SJCRH30 (cell line): ENCODE data around the gene TIMM10B. TPM values are rescaled to one million over a fixed set of nuclear protein-coding genes. Genes with fewer than 3 reads are reported as not detected.

Experiments used
- DNase-seq, 2 experiments: peaks; one replicate each; pipeline ENCODE4 v3.0.0-alpha.2; 2015 to 2020
- H3K27ac ChIP-seq: fragments of 250-450 bp; sonication (Bioruptor Pico); 2 replicates; pipeline ENCODE4 v1.5.1; 2020; ENCODE audit warnings: mild to moderate bottlenecking, moderate library complexity
- H3K27me3 ChIP-seq: fragments of 250-450 bp; sonication (Bioruptor Pico); 2 replicates; pipeline ENCODE4 v1.5.1; 2020; ENCODE audit warnings: mild to moderate bottlenecking, moderate library complexity
- H3K36me3 ChIP-seq: fragments of 250-450 bp; sonication (Bioruptor Pico); 2 replicates; pipeline ENCODE4 v1.5.1; 2020; ENCODE audit warnings: mild to moderate bottlenecking, moderate library complexity
- H3K4me1 ChIP-seq: fragments of 250-450 bp; sonication (Bioruptor Pico); 2 replicates; pipeline ENCODE4 v1.5.1; 2020; ENCODE audit warnings: mild to moderate bottlenecking, moderate library complexity
- H3K4me3 ChIP-seq: fragments of 250-450 bp; sonication (Bioruptor Pico); 2 replicates; pipeline ENCODE4 v1.5.1; 2020; ENCODE audit warnings: mild to moderate bottlenecking, moderate library complexity
- H3K9me3 ChIP-seq: fragments of 250-450 bp; sonication (Bioruptor Pico); replicated peaks from 2 replicates; pipeline ENCODE4 v1.5.1; 2020; ENCODE audit warnings: mild to moderate bottlenecking, moderate library complexity
- total RNA-seq: library from RNA; depleted of rRNA; stranded (reverse); fragments of >200 nt; shearing (Covaris generic); gene quantifications from 2 replicates; pipeline ENCODE4 v1.2.3, GENCODE V29; 2014

TIMM10B gene
- total RNA-seq, 1 experiment from 2014 or later, result 40.9 TPM

DNA sequence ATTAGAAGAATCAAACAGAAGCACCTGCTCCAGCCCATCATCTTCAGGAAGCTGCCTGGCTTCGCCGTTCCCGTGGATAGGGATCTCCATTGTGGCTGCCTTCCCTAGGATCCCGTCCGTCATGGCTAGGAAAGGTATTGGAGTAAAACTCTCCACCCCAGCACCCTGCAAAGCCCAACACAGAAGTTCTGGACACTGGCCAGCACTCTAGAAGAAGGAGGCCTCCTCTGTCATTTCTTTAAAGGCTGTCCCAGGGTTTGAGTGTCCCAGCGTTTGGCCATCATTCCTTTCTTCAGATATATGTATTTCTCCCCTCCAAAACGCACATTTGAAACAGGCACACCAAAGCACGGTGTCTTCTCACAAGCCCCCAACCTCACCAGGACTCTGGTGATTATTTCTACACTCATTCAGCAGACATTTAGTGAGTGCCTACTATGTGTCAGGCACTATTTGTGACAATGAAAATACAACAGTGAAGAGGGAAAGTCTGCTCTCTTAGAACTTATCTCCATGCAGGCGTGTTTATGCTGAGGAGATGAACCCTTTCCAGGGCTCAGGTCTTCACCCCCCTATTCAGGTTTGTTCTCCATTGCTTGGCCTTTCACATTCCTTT lies 894 bp upstream of the TIMM10B start:
- no peak for DNase-seq
- Histone ChIP-seq H3K36me3 (peaks cover 24% of the 10 kb centered on the region), H3K4me3 (peak overlapping the region; percentile 83)

DNA sequence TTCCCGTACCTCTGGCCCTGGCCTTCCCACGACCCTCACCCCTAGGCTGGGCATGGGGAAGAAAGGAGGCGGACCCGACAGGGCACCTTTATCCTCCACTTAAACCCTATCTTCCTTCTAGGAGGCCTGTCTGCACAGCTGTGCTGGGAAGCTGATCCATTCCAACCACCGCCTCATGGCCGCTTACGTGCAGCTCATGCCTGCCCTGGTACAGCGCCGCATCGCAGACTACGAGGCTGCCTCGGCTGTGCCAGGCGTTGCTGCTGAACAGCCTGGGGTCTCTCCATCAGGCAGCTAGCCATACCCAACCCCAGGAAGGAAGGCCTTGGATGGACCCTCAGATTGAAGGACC lies 599 bp downstream of the TIMM10B start:
- Histone ChIP-seq H3K4me1 (peaks cover 3% of the 10 kb centered on the region; the same call in 1 of the 2 replicates), H3K36me3 (peaks cover 34% of the 10 kb centered on the region)

More for the DNA sequence above, 894 bp upstream of the TIMM10B start:
- H3K9me3 ChIP-seq, result no peaks in the 10 kb centered on the region
- H3K4me1 ChIP-seq, result peaks cover 3% of the 10 kb centered on the region; the same call in 1 of the 2 replicates
- H3K27ac ChIP-seq, result peak overlapping the region; percentile 82
- H3K27me3 ChIP-seq, result no peaks in the 10 kb centered on the region

DNA sequence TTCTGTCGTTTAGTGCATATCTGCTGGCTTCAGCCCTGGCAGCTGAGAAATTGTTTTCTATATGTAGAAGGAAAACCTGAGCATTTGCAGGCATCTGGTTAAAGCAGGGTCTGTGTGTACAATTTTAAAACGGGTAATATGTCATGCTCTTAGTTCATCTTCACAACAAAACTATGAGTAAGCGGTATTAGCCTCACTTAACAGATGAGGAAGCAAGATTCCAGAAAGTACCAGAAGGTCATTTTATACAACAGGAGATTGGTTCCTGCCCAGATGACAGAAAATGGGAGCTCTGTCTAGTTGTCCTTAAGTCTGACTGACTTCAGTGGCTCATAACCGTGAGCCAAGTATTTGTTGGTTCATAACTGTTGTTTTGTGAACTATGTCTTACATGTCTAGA lies 1.1 kb downstream of the TIMM10B start:
- no peak for DNase-seq
- H3K9me3 ChIP-seq, result no peaks in the 10 kb centered on the region
- H3K4me3 ChIP-seq, result peak overlapping the region; percentile 83
- no peaks in the 10 kb centered on the region for H3K27me3 ChIP-seq
- peaks cover 3% of the 10 kb centered on the region; the same call in 1 of the 2 replicates for H3K4me1 ChIP-seq
- H3K27ac ChIP-seq, result no peak overlapping the region
- peaks cover 39% of the 10 kb centered on the region for H3K36me3 ChIP-seq

More for the DNA sequence above, 599 bp downstream of the TIMM10B start:
- DNase-seq, result peak in 1 of 2 experiments; percentile 12
- Histone ChIP-seq H3K4me3 (peak overlapping the region; percentile 83), H3K27ac (peak overlapping the region; percentile 82), H3K27me3 (no peaks in the 10 kb centered on the region), H3K9me3 (no peaks in the 10 kb centered on the region)

DNA sequence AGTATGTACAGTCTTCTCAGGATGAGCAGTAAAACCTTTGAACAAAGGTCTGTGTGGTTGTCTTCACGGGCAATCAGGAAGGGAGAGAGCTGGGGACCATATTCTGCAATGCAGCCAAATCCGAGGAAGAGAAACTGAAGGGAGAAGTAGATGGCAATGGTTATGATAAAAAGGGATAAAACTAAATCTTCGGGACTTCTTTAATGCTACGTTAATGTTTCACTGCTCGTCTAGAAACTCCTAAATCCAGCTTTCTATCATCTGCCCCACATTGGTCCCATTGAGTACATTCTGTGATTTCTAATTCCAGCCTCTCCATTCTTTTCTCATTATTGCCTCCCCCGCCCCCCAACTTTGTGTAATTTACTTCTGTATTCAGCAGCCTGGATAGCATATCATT lies 1.7 kb downstream of the TIMM10B start:
- no peaks in the 10 kb centered on the region for H3K9me3 ChIP-seq
- H3K4me3 ChIP-seq, result no peak overlapping the region
- no peak overlapping the region for H3K27ac ChIP-seq
- peaks cover 3% of the 10 kb centered on the region; the same call in 1 of the 2 replicates for H3K4me1 ChIP-seq
- no peaks in the 10 kb centered on the region for H3K27me3 ChIP-seq
- H3K36me3 ChIP-seq, result peaks cover 42% of the 10 kb centered on the region
- DNase-seq, result no peak

DNA sequence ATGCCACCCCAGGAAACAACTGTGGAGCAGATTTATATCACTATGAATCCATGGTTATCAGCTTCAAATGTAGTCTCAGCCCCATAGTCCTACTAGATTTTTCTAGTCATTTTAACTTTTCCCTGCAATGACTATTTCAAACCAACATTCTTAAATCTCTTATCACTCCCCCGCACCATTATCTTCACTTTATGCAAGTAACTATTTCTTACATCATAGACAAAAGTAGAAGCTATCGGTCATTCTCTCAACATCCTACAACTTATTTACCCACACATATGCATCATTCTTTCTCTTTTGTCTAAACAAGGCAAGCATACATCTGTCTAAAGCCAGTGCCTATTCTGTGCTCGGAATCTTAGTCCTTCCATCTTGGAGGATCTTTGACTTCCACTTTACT lies 4.4 kb downstream of the TIMM10B start:
- Histone ChIP-seq H3K4me3 (no peak overlapping the region), H3K27ac (no peak overlapping the region), H3K4me1 (no peaks in the 10 kb centered on the region), H3K9me3 (no peaks in the 10 kb centered on the region), H3K36me3 (peaks cover 52% of the 10 kb centered on the region), H3K27me3 (no peaks in the 10 kb centered on the region)
- DNase-seq, result no peak

DNA sequence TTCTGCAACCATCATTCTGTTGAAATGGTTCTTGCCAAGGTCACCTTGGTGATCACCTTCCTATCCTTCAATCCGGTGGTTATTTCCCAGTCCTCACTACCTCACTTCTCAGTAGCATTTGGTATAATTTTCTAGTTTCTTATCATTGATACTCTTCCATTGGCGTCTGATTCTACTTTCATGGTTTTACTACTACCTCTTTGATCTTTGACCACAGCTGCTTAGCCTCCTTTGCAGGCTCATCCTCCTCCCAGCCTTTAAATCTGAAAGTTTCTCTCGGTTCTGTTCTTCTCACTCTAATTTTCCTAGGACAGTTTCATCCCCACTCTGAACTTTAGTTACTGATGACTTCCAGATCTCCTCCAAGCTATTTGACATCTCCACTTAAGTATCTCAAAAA lies 5.0 kb downstream of the TIMM10B start:
- Histone ChIP-seq H3K27me3 (no peaks in the 10 kb centered on the region), H3K9me3 (no peaks in the 10 kb centered on the region), H3K4me1 (no peaks in the 10 kb centered on the region), H3K4me3 (no peak overlapping the region), H3K27ac (no peak overlapping the region), H3K36me3 (peaks cover 52% of the 10 kb centered on the region)
- no peak for DNase-seq

DNA sequence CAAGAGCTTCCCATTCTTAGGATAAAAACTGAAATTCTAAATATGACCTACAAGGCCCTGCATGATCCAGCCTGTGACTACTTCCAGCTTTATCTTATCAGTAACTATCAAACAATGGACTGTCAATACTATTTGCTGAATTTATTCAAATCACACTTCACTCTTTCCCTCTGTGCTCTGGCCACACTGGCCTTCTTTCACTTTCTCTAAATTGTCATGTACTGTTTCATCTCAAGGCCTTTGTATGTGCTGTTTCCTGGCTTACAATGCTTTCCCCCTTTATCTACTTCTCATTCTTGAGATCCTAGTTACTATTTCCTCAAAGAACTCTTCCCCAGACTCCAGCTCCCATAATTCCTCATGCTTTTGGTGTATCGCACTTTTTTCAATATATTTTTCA lies 5.6 kb downstream of the TIMM10B start:
- Histone ChIP-seq H3K9me3 (no peaks in the 10 kb centered on the region), H3K4me3 (no peak overlapping the region)
- DNase-seq, result no peak

DNA sequence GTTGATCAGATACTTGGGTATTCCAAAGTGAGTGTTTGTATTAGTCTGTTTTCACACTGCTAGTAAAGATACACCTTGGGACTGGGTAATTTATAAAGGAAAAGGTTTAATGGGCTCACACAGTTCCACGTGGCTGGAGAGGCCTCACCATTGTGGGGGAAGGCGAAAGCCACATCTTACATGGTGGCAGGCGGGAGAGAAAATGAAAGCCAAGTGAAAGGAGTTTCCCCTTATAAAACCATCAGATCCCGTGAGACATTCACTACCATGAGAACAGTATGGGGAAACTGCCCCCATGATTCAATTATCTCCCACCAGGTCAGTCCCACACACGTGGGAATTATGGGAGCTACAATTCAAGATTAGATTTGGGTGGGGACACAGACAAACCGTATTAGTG lies 7.0 kb downstream of the TIMM10B start:
- Histone ChIP-seq H3K4me1 (no peaks in the 10 kb centered on the region), H3K9me3 (no peaks in the 10 kb centered on the region), H3K4me3 (no peak overlapping the region), H3K27me3 (no peaks in the 10 kb centered on the region), H3K27ac (no peak overlapping the region), H3K36me3 (peaks cover 54% of the 10 kb centered on the region)
- DNase-seq, result no peak

More for the DNA sequence above, 5.6 kb downstream of the TIMM10B start:
- Histone ChIP-seq H3K27me3 (no peaks in the 10 kb centered on the region), H3K27ac (no peak overlapping the region), H3K4me1 (no peaks in the 10 kb centered on the region), H3K36me3 (peaks cover 55% of the 10 kb centered on the region)

DNA sequence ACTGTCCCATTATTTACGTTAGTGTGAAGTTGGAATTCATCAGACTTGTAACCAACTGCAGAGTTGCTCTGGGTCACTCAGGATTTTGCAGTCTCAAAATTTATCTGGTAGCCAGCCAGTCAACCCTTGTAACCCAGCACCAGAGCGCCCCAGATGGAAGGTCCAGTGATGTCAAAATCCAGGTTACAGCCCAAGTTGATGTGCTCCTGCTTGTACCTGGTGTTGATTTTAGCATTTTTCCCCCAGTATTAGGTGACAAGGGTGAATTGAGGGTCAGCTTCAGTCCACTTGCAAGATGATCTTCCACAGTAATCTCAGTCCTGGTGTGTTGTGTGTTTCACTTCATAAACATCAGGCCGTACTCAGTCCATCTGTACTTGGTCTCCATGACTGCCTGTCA lies 7.5 kb downstream of the TIMM10B start:
- H3K27me3 ChIP-seq, result no peaks in the 10 kb centered on the region
- H3K4me3 ChIP-seq, result no peak overlapping the region
- peaks cover 51% of the 10 kb centered on the region for H3K36me3 ChIP-seq
- H3K9me3 ChIP-seq, result no peaks in the 10 kb centered on the region
- no peak overlapping the region for H3K27ac ChIP-seq
- H3K4me1 ChIP-seq, result no peaks in the 10 kb centered on the region
- DNase-seq, result no peak

DNA sequence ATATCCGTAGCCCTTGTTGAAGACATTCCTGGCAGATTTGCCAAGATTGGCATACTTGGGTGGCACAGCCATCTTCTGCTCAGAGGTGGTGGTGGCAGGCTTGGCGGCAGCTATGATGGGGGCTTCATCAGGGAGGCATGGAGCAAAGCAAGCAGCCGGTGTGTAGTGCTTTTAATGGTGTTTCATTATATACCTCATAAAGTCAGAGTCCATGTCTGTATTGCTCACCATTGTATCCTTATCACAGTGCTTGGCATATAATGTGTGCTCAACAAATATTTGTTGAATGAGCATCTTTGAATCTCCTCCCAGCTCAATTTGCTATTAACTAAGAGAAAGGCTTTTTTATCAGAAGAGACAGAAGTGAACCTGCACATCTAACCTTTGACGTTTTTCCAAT lies 8.0 kb downstream of the TIMM10B start:
- DNase-seq, result no peak
- no peak overlapping the region for H3K27ac ChIP-seq
- no peaks in the 10 kb centered on the region for H3K27me3 ChIP-seq
- H3K36me3 ChIP-seq, result peaks cover 51% of the 10 kb centered on the region
- H3K4me1 ChIP-seq, result no peaks in the 10 kb centered on the region
- no peak overlapping the region for H3K4me3 ChIP-seq
- H3K9me3 ChIP-seq, result no peaks in the 10 kb centered on the region

DNA sequence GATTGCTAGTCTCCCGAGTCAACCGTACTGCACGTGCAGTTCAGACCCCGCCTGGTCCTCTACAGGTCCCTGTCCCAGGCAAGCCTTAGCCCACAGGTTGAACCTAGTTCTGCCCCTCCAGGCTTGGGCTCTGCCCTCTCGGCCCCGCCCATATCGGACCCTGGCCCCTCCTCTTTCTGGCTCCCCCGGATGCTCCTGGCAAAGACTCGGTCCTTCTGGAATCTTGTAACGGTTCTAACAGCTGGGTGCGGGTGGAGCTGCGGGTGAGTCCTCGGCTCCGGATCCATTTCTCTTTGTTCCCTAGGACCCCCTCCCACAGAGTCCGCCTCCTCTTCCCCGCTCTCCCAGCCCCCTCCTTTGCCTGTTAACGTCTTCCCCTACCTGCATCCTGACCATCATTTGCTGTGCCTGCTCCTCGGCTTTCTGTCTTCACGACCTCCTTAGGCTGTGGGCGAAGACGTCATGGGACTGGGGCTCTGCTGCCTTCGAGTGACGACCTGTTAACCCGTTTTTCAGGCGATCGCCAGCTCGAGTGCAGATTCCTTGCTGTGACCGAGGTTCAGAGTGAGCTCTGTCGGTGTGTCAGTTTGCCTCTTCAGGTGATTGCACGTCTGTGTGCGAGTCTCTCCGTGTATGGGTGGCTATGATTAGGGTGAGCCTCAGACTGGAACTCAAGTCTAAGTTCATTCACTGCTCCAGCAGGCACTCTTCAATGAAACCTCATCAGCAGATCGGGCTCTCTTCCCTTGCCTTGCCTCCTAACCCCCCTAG lies 16.0 kb downstream of the TIMM10B start, which contains the start of gene DNHD1:
TSS of gene DNHD1 (plus strand) at position 212 of the 771 bp plus-strand sequence. CDS start 936 bp downstream, outside the sequence.
- no peaks in the 10 kb centered on the region for H3K27me3 ChIP-seq
- peaks cover 21% of the 10 kb centered on the region for H3K36me3 ChIP-seq
- H3K4me1 ChIP-seq, result no peaks in the 10 kb centered on the region
- no peaks in the 10 kb centered on the region for H3K9me3 ChIP-seq
- no peak for DNase-seq
- no peak within 1 kb of the TSS for H3K4me3 ChIP-seq
- no peak within 1 kb of the TSS for H3K27ac ChIP-seq

DNA sequence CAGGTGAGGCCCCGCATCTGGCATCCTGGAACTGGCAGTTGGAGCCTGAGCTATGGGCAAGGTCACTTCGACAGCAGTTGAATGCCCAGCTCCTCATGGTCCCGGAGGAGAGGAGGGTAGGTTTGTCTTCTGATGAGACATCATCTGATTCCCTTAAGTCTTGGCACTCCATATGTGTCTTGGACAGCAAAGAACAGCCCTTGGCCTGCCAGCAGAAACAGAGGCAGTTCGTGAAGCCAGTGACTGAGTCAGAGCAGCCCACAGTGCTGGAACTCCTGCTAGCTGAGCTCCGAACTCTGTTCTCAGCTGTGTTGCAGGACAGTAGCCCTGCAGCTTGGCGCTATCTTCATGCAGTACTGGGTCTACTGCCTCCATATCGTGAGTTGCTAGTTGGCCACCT lies 16.8 kb downstream of the TIMM10B start:
- no peak for DNase-seq
- Histone ChIP-seq H3K9me3 (no peaks in the 10 kb centered on the region), H3K27ac (no peak overlapping the region), H3K4me1 (no peaks in the 10 kb centered on the region), H3K4me3 (no peak overlapping the region), H3K27me3 (no peaks in the 10 kb centered on the region), H3K36me3 (peaks cover 12% of the 10 kb centered on the region)

DNA sequence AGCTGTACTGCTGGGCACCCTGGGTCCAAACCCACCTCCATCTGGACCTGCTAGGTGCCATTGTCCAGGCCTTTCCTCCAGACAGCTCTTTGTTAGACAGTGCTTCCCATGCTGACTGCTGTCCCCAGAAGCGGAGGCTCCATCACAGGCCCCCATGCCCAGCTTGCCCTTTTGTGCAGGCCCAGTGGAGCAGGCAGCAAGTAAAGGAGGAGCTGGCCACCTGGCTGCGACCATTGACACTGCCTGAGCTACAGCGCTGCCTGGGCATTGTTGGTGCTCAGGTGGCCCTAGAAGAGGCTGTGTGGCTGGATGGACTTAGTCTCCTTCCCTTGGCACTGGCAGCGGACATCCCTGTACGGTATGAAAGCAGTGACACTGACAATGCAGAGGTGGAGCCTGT lies 17.2 kb downstream of the TIMM10B start:
- Histone ChIP-seq H3K4me1 (no peaks in the 10 kb centered on the region), H3K36me3 (peaks cover 8% of the 10 kb centered on the region; the same call in 1 of the 2 replicates)

DNA sequence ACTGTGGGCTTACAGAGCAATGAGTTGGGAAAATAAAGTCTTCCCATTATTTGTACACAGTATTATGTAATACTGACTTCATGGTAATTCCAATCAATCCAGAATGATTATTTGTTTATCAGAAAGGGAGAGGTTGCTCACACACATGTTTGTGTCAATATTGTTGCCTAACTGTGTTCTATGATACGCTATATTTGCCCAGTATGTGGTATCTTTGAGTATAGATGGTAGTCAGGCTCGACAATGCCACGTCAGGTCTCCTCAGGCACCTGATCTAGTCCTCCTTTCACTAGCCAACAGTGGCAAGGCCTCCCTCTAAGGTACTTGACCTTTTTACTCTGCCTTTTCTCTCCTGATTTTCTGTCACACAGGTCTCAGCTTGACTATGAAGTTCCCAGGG lies 21.1 kb downstream of the TIMM10B start:
- Histone ChIP-seq H3K36me3 (peaks cover 7% of the 10 kb centered on the region), H3K27ac (no peak overlapping the region), H3K27me3 (no peaks in the 10 kb centered on the region), H3K4me3 (no peak overlapping the region), H3K4me1 (no peaks in the 10 kb centered on the region), H3K9me3 (no peaks in the 10 kb centered on the region)
- no peak for DNase-seq

More for the DNA sequence above, 17.2 kb downstream of the TIMM10B start:
- Histone ChIP-seq H3K9me3 (no peaks in the 10 kb centered on the region), H3K27me3 (no peaks in the 10 kb centered on the region), H3K4me3 (no peak overlapping the region), H3K27ac (no peak overlapping the region)
- no peak for DNase-seq

DNA sequence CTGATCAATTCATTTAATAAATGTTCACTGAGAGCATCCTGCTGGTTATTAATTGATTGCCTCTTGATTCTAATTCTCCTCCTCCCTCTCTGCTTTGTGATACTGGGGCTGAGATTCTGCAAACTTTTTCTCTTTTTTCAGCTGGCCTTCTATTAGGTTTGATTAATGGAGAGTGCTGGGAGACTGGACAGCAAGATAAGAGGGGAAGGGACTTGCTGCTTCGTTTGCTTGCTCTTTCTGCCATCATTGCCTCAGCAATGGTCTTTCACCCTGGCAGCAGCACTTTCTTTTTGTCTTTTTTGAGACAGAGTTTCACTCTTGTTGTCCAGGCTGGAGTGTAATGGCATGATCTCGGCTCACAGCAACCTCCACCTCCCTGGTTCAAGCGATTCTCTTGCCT lies 22.9 kb downstream of the TIMM10B start:
- peaks cover 7% of the 10 kb centered on the region for H3K36me3 ChIP-seq
- no peak overlapping the region for H3K27ac ChIP-seq
- H3K4me3 ChIP-seq, result no peak overlapping the region
- no peak for DNase-seq
- H3K27me3 ChIP-seq, result no peaks in the 10 kb centered on the region
- H3K9me3 ChIP-seq, result no peaks in the 10 kb centered on the region
- no peaks in the 10 kb centered on the region for H3K4me1 ChIP-seq
